Upper lobe of right lung (tissue), 1 donor: ENCODE data around the gene PAGR1. TPM values are rescaled to one million over a fixed set of nuclear protein-coding genes. Genes with fewer than 3 reads are reported as not detected.

Experiments
- ATAC-seq: fragments of 200-7000 bp; cut with Tn5 transposase; one replicate; pipeline ENCODE4 v1.9.1; 2020; ENCODE audit warnings: mild to moderate bottlenecking, moderate library complexity
- DNase-seq: peaks from one replicate; pipeline ENCODE4 v3.0.0-alpha.2; 2020
- H3K27ac ChIP-seq: fragments of 200-600 bp; one replicate; pipeline ENCODE4 v1.8.0; 2022
- H3K27me3 ChIP-seq: fragments of 200-600 bp; one replicate; pipeline ENCODE4 v1.8.0; 2022; ENCODE audit warnings: mild to moderate bottlenecking
- H3K36me3 ChIP-seq: fragments of 200-600 bp; one replicate; pipeline ENCODE4 v1.8.0; 2022
- H3K4me1 ChIP-seq: fragments of 200-600 bp; one replicate; pipeline ENCODE4 v1.8.0; 2022
- H3K4me3 ChIP-seq: fragments of 200-600 bp; one replicate; pipeline ENCODE4 v1.8.0; 2022; ENCODE audit warnings: mild to moderate bottlenecking
- H3K9me3 ChIP-seq: fragments of 200-600 bp; one replicate; pipeline ENCODE4 v1.8.0; 2022
- intact Hi-C: fragments of 100-400 bp; cut with DNase I; formaldehyde crosslinking; loops from one replicate; pipeline ENCODE4 v1.11.0; 2022
- total RNA-seq: library from RNA; stranded (reverse); fragmentation: NEBNext Ultra II Directional; extraction: Animal tissue kit (Norgen Biotek cat#: 25700); gene quantifications from one replicate; pipeline ENCODE4 v1.2.1, GENCODE V29; 2021
- TF ChIP-seq, protein P1 (sequence below): fragments of 200-600 bp; IDR thresholded peaks from one replicate; pipeline ENCODE4 v1.8.0; 2022; ENCODE audit warnings: antibody characterized with exemption
- donor health status: DM: no; HTN: yes; CAD: no; lungs with severe emphysema.

PAGR1 gene
- total RNA-seq, 1 donor from 2014 or later, result 15.2 TPM

DNA sequence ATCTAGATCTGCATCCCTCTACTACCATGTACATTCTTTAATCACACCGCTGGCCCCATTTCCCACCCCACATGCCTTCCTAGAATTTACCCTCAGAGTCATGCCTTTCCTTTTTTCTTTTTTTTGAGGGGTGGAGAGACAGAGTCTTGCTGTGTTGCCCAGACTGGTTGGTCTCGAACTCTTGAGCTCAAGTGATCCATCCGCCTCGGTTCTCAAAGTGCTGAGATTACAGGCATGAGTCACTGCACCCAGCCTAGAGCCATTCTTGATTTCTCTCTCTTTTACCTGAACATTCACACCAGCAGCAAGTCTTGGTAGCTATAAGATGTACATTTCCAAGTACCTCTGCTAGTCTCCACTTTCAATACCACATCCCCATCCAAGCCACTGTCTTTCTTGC, 2.1 kb downstream of the PAGR1 start:
- Histone ChIP-seq H3K36me3 (peaks cover 10% of the 10 kb centered on the region), H3K27me3 (no peaks in the 10 kb centered on the region), H3K4me1 (peaks cover 47% of the 10 kb centered on the region), H3K9me3 (no peaks in the 10 kb centered on the region), H3K27ac (no peak overlapping the region), H3K4me3 (no peak overlapping the region)
- intact Hi-C loops, result no loop called here
- DNase-seq (no peak), ATAC-seq (no peak)
- TF ChIP-seq, protein P1, sequence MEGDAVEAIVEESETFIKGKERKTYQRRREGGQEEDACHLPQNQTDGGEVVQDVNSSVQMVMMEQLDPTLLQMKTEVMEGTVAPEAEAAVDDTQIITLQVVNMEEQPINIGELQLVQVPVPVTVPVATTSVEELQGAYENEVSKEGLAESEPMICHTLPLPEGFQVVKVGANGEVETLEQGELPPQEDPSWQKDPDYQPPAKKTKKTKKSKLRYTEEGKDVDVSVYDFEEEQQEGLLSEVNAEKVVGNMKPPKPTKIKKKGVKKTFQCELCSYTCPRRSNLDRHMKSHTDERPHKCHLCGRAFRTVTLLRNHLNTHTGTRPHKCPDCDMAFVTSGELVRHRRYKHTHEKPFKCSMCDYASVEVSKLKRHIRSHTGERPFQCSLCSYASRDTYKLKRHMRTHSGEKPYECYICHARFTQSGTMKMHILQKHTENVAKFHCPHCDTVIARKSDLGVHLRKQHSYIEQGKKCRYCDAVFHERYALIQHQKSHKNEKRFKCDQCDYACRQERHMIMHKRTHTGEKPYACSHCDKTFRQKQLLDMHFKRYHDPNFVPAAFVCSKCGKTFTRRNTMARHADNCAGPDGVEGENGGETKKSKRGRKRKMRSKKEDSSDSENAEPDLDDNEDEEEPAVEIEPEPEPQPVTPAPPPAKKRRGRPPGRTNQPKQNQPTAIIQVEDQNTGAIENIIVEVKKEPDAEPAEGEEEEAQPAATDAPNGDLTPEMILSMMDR, result no peak

DNA sequence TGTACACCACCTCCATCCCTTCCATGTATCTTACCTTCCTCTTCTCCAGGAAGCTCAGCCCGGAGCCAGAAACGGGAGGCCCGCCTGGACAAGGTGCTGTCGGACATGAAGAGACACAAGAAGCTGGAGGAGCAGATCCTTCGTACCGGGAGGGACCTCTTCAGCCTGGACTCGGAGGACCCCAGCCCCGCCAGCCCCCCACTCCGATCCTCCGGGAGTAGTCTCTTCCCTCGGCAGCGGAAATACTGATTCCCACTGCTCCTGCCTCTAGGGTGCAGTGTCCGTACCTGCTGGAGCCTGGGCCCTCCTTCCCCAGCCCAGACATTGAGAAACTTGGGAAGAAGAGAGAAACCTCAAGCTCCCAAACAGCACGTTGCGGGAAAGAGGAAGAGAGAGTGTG, 3.6 kb downstream of the PAGR1 start:
- no peaks in the 10 kb centered on the region for H3K9me3 ChIP-seq
- H3K36me3 ChIP-seq, result peaks cover 10% of the 10 kb centered on the region
- no peak for ATAC-seq
- H3K4me1 ChIP-seq, result peaks cover 62% of the 10 kb centered on the region
- H3K27me3 ChIP-seq, result no peaks in the 10 kb centered on the region
- peak overlapping the region; percentile 84 for H3K4me3 ChIP-seq
- TF ChIP-seq, protein P1, result no peak
- DNase-seq, result peak; percentile 67
- intact Hi-C loops, result no loop called here
- H3K27ac ChIP-seq, result peak overlapping the region; percentile 93

DNA sequence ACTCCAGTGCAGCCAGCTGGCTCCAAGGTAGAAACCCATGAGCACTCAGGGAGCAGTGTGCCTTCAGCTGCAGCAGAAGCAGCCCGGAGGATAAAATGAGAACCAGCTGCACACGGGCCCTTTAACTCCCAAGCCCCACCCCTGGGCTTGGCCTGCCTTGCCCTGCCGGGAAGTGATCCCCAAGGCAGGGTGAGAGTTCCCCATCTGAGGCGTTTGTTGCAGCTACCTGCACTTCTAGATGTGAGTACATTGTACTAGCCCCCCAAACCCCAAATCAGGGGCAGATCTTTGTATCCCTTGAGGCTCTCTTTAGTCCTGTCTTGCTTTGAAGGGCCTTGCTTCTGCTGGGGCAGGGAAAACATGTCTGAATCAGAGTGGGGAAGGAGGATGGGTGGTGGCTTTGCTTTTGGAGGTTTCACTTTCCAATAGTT, 4.3 kb downstream of the PAGR1 start, which contains the start of gene MVP:
MVP (plus strand) TSS at position 192 of the 431 bp plus-strand sequence. CDS start 10,088 bp downstream, outside the sequence.
- Histone ChIP-seq H3K4me3 (peak within 1 kb of the TSS; percentile 84), H3K9me3 (no peaks in the 10 kb centered on the region), H3K36me3 (peaks cover 10% of the 10 kb centered on the region), H3K27ac (peak within 1 kb of the TSS; percentile 93), H3K27me3 (no peaks in the 10 kb centered on the region), H3K4me1 (peaks cover 62% of the 10 kb centered on the region)
- ATAC-seq (peak; percentile 55), DNase-seq (peak; percentile 86)
- intact Hi-C loops, result no loop called here
- TF ChIP-seq, protein P1, result no peak

DNA sequence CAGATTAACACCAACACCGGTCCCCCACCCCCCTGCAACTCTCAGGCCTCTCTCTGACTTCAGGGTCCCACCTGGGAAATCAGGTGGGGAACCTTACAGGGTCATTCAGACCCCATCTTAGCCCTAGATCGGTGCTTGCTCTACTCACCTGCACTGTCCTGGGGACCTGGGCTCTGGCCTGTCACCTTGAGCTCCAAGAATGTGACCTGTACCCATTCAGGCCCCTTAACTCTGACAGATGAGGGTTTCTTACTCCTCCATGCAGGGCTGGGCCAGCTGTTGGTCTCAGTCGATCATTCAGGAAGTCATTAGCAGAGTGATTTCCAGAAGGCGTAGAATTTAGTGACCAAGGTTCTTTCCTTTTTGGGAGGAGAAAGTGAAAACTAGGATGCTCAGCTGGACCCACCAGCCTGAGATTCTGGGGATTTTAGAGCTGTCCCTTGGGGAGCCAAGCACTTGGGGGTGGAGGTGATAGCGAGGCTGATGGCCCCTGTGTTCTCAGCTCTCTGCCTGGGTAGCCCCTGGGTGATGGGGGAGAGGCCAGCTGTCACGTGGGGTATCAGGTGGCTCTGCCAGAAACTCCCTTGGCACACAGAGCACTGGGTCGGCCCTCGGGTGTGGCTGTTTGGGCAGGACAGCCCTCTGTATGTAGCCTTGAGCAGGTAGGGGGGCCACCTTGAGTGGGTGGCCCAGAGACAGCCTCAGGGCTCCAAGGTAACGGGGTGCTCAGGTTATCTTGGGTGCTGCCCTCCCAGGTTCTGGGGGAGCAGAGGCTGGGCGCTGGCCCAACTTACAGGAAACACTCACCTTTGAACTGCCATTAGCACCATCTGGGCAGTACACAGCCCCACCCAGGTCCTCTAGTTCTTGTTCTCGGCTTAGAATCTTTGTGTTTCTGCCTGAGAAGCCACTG, 5.0 kb downstream of the PAGR1 start:
- Histone ChIP-seq H3K27me3 (no peaks in the 10 kb centered on the region), H3K4me1 (peaks cover 68% of the 10 kb centered on the region), H3K36me3 (peaks cover 10% of the 10 kb centered on the region), H3K4me3 (peak overlapping the region; percentile 84), H3K27ac (peak overlapping the region; percentile 93), H3K9me3 (no peaks in the 10 kb centered on the region)
- TF ChIP-seq, protein P1, result no peak
- intact Hi-C loops, result no loop called here
- DNase-seq (peak; percentile 91), ATAC-seq (peak; percentile 71)

DNA sequence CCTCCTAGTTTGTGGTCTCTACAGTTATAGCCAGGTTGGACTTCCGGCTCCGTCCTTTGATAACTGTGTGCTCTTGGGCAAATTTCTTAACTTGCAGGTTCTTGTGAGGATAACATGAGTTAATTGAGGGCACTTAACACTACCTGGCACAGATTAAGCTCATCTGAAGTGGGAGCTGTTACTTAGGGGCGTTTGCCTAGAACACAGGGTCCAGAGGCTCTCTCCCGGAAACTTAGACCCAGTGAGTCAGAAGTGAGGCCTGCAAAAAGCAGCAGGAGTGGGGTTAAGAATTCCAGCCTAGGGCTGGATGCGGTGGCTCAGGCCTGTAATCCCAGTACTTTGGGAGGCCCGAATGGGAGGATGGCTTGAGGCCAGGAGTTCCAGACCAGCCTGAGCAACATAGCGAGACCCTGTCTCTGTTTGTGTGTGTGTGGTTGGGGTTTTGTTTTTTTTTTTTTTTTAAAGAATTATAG, 5.7 kb downstream of the PAGR1 start:
- no peaks in the 10 kb centered on the region for H3K9me3 ChIP-seq
- peaks cover 75% of the 10 kb centered on the region for H3K4me1 ChIP-seq
- H3K27me3 ChIP-seq, result no peaks in the 10 kb centered on the region
- TF ChIP-seq, protein P1, result no peak
- no peak for DNase-seq
- H3K4me3 ChIP-seq, result peak overlapping the region; percentile 84
- intact Hi-C loops, result no loop called here
- H3K27ac ChIP-seq, result peak overlapping the region; percentile 93
- H3K36me3 ChIP-seq, result peaks cover 10% of the 10 kb centered on the region
- peak; percentile 64 for ATAC-seq
